ENCODE results near the gene CHMP4A. TPM values are rescaled to one million over a fixed set of nuclear protein-coding genes. Genes with fewer than 3 reads are reported as not detected.
A peak's percentile ranks its signal among the peaks of the same experiment; 100 is the strongest.

CHMP4A gene
- total and polyA plus RNA-seq, 9 of the 15 experiments (the other 6 are each of a cell fraction or from before 2014, with no cell fraction given) = 28.8 to 104 (median 52.7) TPM

- TF ChIP-seq YY1 (IDR thresholded peaks at IDR 0.05; ENCODE audit: borderline replicate concordance in 1 of 3, control insufficient read depth in 1 of 3, extremely low read depth in 1 of 3, insufficient read depth in 3 of 3, insufficient read length in 1 of 3, insufficient replicate concordance in 2 of 3, low read depth in 1 of 3, low read length in 2 of 3) (no peak), KAT2B (IDR thresholded peaks at IDR 0.05; ENCODE audit: low read depth, low read length) (no peak), NCOA6 (IDR thresholded peaks at IDR 0.05) (peak; percentile 74; the same call in 1 of the 2 replicates), JUN (IDR thresholded peaks at IDR 0.05; ENCODE audit: borderline replicate concordance, low read depth, low read length) (no peak), JUN (CRISPR knock-in tag; IDR thresholded peaks at IDR 0.05; ENCODE audit: borderline replicate concordance) (no peak), HNRNPUL1 (IDR thresholded peaks at IDR 0.05; ENCODE audit: low read length) (no peak), GTF2A2 (tag; IDR thresholded peaks at IDR 0.05) (no peak), SMAD4 (CRISPR knock-in tag; conservative IDR thresholded peaks at IDR 0.05) (no peak), ATF7 (IDR thresholded peaks at IDR 0.05) (no peak), MNT (conservative IDR thresholded peaks at IDR 0.05) (no peak), ZNF133 (CRISPR knock-in tag; IDR thresholded peaks at IDR 0.05) (no peak), ELK1 (CRISPR knock-in tag; IDR thresholded peaks at IDR 0.05) (no peak), ERF (CRISPR knock-in tag; IDR thresholded peaks at IDR 0.05) (no peak), RREB1 (CRISPR knock-in tag; IDR thresholded peaks at IDR 0.05) (no peak), ZNF655 (CRISPR knock-in tag; IDR thresholded peaks at IDR 0.05) (no peak)
Measured at GRCh38 chr14:24196071-24197055, 16.9 kb downstream of the CHMP4A start (continued).

Data from K562 (cell line).